Thyroid gland (tissue), 4 donors: ENCODE results near the gene GLI1. TPM values are rescaled to one million over a fixed set of nuclear protein-coding genes. Genes with fewer than 3 reads are reported as not detected.

ENCODE experiments used
- DNase-seq, 2 donors: peaks; one replicate each; pipeline ENCODE4 v3.0.0-alpha.2; 2019
- H3K27ac ChIP-seq, 3 donors: fragments of 200-600 bp; sonication (generic); 1 replicate in 2 of 3; 2 replicates in 1 of 3; pipeline ENCODE4 v1.5.1; 2016 to 2019; ENCODE audit warnings: mild to moderate bottlenecking in 1 of 3, moderate library complexity in 1 of 3
- H3K27me3 ChIP-seq: fragments of 200-600 bp; sonication (generic); one replicate; pipeline ENCODE4 v1.5.1; 2019
- H3K36me3 ChIP-seq, 2 donors: fragments of 200-600 bp; sonication (generic); one replicate each; pipeline ENCODE4 v1.5.1; 2016 to 2019
- H3K4me1 ChIP-seq, 2 donors: fragments of 200-600 bp; sonication (generic); one replicate each; pipeline ENCODE4 v1.5.1; 2017 to 2019
- H3K4me3 ChIP-seq, 3 donors: fragments of 200-600 bp; sonication (generic); replicated peaks in 1 of 3; 1 replicate in 2 of 3; 2 replicates in 1 of 3; pipeline ENCODE4 v1.5.1; 2016; ENCODE audit warnings: mild to moderate bottlenecking in 1 of 3
- H3K9me3 ChIP-seq: fragments of 200-600 bp; sonication (generic); one replicate; pipeline ENCODE4 v1.5.1; 2017
- POLR2A ChIP-seq, 2 donors: fragments of 450-650 bp; IDR thresholded peaks; one replicate each; pipeline ENCODE4 v1.6.1; 2017; ENCODE audit warnings: antibody characterized with exemption in 2 of 2, mild to moderate bottlenecking in 2 of 2, moderate library complexity in 1 of 2
- WGBS, 2 donors: methylation state at CpG; one replicate each; pipeline ENCODE4 v1.1.5; 2017; 5-methylcytosine and 5-hydroxymethylcytosine counted together
- intact Hi-C: fragments of 100-400 bp; cut with DNase I; formaldehyde crosslinking; loops from one replicate; pipeline ENCODE4 v1.15.1; 2023
- total RNA-seq, 4 donors: library from RNA; depleted of rRNA; stranded (reverse); fragments of >200 nt; gene quantifications; one replicate each; pipeline ENCODE4 v1.2.3, GENCODE V29; 2016
- TF ChIP-seq, protein P1 (sequence below), 6 experiments: fragments of 200-600 bp in 3 of 6; fragments of 450-650 bp in 3 of 6; sonication (generic) in 3 of 6; IDR thresholded peaks; one replicate each; pipeline ENCODE4 v1.5.1; 2016 to 2019; ENCODE audit warnings: antibody characterized with exemption in 6 of 6, mild to moderate bottlenecking in 2 of 6, inconsistent platforms in 1 of 6, moderate library complexity in 1 of 6

GLI1 gene
- total RNA-seq, 4 donors from 2014 or later = 1.1 to 2.2 (median 1.6) TPM; not detected in 1

DNA sequence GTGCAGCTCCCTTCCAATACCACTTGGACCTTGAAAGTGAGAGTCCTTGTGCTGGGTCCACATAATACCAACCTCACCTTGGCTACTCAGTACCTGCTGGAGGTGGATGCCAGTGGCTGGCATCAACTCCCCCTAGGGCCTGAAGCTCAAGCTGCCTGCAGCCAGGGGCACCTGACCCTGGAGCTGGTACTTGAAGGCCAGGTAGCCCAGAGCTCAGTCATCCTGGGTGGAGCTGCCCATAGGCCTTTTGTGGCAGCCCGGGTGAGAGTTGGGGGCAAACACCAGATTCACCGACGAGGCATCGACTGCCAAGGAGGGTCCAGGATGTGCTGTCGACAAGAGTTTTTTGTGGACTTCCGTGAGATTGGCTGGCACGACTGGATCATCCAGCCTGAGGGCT lies 10.2 kb upstream of the GLI1 start:
- H3K27me3 ChIP-seq = no peaks in the 10 kb centered on the region
- no peaks in the 10 kb centered on the region for H3K9me3 ChIP-seq
- TF ChIP-seq POLR2A (IDR thresholded peaks at IDR 0.05) = no peak
- TF ChIP-seq, protein P1, sequence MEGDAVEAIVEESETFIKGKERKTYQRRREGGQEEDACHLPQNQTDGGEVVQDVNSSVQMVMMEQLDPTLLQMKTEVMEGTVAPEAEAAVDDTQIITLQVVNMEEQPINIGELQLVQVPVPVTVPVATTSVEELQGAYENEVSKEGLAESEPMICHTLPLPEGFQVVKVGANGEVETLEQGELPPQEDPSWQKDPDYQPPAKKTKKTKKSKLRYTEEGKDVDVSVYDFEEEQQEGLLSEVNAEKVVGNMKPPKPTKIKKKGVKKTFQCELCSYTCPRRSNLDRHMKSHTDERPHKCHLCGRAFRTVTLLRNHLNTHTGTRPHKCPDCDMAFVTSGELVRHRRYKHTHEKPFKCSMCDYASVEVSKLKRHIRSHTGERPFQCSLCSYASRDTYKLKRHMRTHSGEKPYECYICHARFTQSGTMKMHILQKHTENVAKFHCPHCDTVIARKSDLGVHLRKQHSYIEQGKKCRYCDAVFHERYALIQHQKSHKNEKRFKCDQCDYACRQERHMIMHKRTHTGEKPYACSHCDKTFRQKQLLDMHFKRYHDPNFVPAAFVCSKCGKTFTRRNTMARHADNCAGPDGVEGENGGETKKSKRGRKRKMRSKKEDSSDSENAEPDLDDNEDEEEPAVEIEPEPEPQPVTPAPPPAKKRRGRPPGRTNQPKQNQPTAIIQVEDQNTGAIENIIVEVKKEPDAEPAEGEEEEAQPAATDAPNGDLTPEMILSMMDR (IDR thresholded peaks at IDR 0.05) = no peak
- intact Hi-C loops = no loop called here
- 90 to 96% methylated on average over 4 to 7 of the region's 7 CpGs for WGBS, 2 donors
- no peaks in the 10 kb centered on the region for H3K36me3 ChIP-seq
- no peak for DNase-seq
- H3K4me1 ChIP-seq = peaks cover 5 to 7% of the 10 kb centered on the region in 2 donors
- no peak overlapping the region for H3K4me3 ChIP-seq
- H3K27ac ChIP-seq = no peak overlapping the region

DNA sequence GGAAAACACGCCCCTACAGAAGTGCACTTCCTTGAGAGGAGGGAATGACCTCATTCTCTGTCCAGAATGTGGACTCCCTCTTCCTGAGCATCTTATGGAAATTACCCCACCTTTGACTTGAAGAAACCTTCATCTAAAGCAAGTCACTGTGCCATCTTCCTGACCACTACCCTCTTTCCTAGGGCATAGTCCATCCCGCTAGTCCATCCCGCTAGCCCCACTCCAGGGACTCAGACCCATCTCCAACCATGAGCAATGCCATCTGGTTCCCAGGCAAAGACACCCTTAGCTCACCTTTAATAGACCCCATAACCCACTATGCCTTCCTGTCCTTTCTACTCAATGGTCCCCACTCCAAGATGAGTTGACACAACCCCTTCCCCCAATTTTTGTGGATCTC lies 9.5 kb upstream of the GLI1 start:
- no peak for TF ChIP-seq POLR2A (IDR thresholded peaks at IDR 0.05)
- TF ChIP-seq, protein P1 (IDR thresholded peaks at IDR 0.05) = no peak
- intact Hi-C loops = loop anchor here (5.0 kb wide), 2 partner anchors 143 to 183 kb away; no protein-coding TSS in a partner anchor
- H3K27me3 ChIP-seq = no peaks in the 10 kb centered on the region
- no peak overlapping the region for H3K27ac ChIP-seq
- H3K4me1 ChIP-seq = peaks cover 5 to 7% of the 10 kb centered on the region in 2 donors
- 98 to 100% methylated on average over 3 of the region's 3 CpGs for WGBS, 2 donors
- no peaks in the 10 kb centered on the region for H3K36me3 ChIP-seq
- DNase-seq = no peak
- no peak overlapping the region for H3K4me3 ChIP-seq
- no peaks in the 10 kb centered on the region for H3K9me3 ChIP-seq

DNA sequence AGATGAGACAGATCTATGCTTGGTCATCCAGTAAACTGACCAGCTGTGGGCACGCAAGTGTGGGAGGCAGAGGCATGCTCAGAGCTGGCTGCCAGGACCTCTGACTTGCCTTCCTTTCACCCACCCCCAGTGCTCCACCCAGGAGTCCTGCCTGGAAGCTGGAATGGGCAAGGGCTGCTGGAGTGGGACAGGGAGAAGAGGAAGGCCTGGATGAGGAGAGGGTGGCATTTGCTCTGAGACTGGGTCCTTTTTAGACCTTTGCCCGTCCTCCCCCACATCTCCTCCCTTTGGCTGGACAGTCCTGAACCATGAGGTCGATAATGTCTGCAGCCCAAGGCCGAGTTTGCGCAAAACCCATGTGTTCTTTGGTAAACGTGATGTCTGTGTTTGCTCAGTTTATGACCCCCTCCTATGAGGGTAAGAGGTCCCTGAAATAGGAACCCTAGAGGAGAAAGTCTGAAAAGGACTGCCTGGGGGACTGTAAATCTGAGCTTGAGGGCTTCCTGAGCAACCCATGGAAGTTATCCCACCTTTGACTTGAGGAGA lies 8.3 kb upstream of the GLI1 start:
- DNase-seq = no peak
- H3K27me3 ChIP-seq = no peaks in the 10 kb centered on the region
- no peaks in the 10 kb centered on the region for H3K9me3 ChIP-seq
- no peaks in the 10 kb centered on the region for H3K36me3 ChIP-seq
- 74 to 83% methylated on average over 6 of the region's 6 CpGs for WGBS, 2 donors
- H3K4me1 ChIP-seq = peaks cover 5 to 6% of the 10 kb centered on the region in 2 donors
- H3K27ac ChIP-seq = no peak overlapping the region
- no peak overlapping the region for H3K4me3 ChIP-seq
- intact Hi-C loops = loop anchor here (5.0 kb wide), 2 partner anchors 144 to 184 kb away; no protein-coding TSS in a partner anchor
- TF ChIP-seq, protein P1 (IDR thresholded peaks at IDR 0.05) = no peak
- TF ChIP-seq POLR2A (IDR thresholded peaks at IDR 0.05) = no peak

DNA sequence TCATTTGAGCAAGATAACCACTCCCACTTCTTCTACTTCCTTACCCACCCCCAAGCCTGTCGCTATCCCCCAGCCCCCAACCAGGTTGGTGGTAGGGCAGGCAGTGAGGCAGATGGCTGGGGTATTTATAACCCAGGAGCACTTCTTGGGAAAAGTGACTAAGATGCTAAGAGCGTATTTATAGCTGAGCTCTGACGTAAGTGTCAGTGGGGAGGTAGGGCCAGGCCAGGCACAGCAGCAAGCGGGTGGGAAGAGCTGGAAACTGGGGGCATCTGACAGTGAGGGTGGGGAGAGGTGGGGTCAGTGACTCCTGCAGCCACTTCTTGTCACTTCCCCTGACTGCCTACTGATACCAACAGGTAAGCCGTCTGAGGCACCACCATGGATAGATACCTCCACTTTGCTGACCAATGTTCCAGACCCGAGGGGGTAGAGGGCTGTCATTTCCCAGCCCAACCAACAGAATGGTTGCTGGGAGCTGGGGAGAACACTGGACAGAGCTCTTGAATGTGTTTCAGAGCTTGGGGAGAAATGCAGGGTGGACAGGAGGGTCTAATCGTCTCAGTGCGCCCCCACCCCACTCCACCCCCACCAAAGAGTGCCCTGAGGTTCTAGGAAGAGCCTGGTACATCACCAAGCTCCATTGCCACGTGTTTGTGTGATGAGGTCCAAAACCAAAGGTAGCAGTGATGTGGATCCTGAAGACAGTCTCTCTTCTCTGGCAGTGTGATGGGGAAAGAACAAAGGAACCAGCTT lies 7.2 kb upstream of the GLI1 start:
- no peaks in the 10 kb centered on the region for H3K4me1 ChIP-seq
- 32 to 37% methylated on average over 8 to 9 of the region's 9 CpGs for WGBS, 2 donors
- intact Hi-C loops = loop anchor here (5.0 kb wide), 2 partner anchors 145 to 185 kb away; no protein-coding TSS in a partner anchor

More for the DNA sequence above, 7.2 kb upstream of the GLI1 start:
- no peak for DNase-seq
- Histone ChIP-seq H3K4me3 (no peak overlapping the region), H3K27me3 (no peaks in the 10 kb centered on the region), H3K36me3 (no peaks in the 10 kb centered on the region), H3K27ac (no peak overlapping the region), H3K9me3 (no peaks in the 10 kb centered on the region)
- TF ChIP-seq, protein P1 (IDR thresholded peaks at IDR 0.05) = no peak
- TF ChIP-seq POLR2A (IDR thresholded peaks at IDR 0.05) = no peak
